GM21360 (cell line): Measurements from ENCODE around the gene HOXA2.

Experiments used
- ATAC-seq: cut with Tn5 transposase; IDR thresholded peaks from one replicate; pipeline ENCODE4 v1.9.1; 2021; ENCODE audit warnings: mild to moderate bottlenecking, moderate library complexity; ENCODE audit not compliant: unreplicated experiment

The HOXA2 gene

GRCh38 chr7:27100694-27101170, 1.8 kb downstream of the HOXA2 start:
- ATAC-seq: no peak

DNA sequence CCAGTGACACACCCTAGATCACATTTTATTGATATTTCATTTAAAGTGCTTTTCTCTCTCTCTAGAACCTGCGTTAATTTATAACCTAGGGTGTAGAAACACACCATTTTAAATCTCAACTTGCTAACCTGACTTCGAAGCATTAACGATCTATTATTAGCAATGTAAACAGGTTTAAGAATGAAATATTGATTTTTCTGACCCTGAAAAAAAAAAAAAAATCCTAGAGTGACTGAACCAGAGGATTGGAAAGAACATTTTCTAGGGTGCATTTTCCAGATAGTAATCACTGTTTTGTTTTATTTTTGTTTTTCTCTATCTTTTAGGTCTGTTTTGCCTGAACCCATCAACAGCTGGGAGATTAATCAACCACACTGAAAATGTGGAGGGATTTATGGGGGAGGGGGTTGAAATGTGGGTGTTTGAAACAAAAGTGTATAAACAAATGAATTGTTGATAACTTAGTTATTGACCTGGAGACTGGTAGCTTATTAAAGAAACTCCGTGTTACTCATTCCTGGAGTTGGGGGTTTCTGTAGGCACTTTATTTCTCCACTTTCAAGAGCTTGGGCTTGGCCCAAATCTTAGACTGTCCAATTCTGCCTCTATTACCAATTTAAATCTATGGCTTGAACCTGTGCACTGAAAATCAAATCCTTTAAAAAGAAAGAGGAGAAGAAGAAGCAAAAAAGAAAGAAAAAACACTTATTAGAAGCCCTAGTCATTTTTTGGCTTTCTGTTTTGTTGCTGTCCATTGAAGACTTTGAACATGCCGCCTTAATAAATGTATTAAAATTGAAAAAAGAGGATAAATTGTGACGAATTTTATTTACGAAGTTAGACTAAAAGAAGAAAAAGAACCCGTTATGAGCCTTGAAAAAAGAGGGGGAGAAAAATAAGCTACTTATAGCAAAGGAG, 2.8 kb downstream of the HOXA2 start:
- no peak for ATAC-seq

- ATAC-seq: no peak
Observed at GRCh38 chr7:27098578-27099451, 3.7 kb downstream of the HOXA2 start.

GRCh38 chr7:27097686-27098577, 4.6 kb downstream of the HOXA2 start:
- ATAC-seq: no peak

DNA sequence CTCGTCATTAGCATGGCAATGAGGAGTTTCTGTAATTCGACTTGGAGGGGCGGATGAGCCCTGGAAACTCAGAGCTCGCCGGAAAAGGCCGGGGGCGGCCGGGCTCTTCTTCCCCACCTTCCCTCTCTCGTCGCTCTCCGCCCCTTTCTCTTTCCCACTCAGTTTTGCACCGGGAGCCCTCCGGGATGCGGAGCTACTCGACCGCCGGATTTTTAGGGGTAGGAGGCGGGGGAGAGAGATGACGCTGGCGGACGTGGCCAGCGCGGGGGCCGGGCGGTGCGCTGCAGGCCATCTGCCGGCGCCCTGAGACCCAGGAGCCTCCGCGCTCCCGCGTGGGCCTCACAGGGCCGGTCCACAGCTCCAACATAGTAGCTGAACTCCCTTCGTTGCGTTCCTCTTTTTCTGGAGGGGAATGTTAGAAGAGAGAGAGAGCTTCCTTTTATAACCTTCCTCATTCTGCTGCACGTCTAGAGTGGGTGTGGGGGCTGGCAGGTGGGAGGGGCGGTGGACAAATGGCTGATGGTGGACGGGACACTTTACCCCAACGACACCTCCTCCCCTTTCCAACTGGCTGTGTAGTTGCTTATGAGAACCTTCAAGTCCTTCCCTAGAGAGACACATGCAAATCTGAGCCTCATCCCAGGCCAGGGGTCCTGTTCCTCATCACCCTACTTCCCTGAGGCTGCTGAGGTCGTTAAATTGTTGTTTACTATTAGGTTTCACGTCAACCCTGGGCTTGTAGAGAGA, 5.5 kb downstream of the HOXA2 start:
- ATAC-seq: no peak

GRCh38 chr7:27095897-27096767, 6.4 kb downstream of the HOXA2 start, which contains the start of gene HOXA1:
Gene HOXA1 (minus strand): TSS chr7:27096000. CDS start chr7:27095912, 88 bp downstream.
- peak; percentile 87 for ATAC-seq

GRCh38 chr7:27095050-27095896, 7.2 kb downstream of the HOXA2 start:
- peak; percentile 18 for ATAC-seq

DNA sequence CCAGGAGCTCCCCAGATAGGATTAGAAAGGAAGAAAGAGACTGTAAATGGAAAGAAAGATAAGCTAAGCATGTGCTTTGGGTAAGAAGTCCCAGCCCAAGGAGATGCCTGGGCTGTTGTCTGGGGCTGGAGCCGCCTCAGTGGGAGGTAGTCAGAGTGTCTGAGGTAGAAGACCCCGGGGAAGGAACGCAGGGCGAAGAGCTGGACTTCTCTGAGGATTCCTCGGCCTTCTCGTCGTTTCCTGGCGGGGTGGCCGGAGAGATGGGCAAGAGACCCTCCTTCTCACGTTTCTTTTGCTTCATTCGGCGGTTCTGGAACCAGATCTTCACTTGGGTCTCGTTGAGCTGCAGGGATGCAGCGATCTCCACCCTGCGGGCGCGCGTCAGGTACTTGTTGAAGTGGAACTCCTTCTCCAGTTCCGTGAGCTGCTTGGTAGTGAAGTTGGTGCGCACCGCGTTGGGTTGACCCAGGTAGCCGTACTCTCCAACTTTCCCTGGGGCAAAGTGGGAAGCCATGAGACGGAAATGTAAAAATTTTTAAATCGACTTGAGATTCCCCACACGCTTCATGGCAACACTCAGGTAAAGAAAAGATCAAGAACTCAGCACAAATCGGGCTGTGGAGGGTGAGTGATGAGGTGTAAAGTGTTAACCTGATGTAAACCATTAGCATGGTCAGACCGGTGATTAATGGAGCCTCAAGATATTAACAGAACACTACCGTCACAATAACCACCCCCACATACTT, 8.0 kb downstream of the HOXA2 start:
- ATAC-seq: no peak

- ATAC-seq: no peak
Observed at GRCh38 chr7:27093184-27093895, 9.1 kb downstream of the HOXA2 start.

- ATAC-seq: no peak
Observed at GRCh38 chr7:27092819-27093110, 9.7 kb downstream of the HOXA2 start.

DNA sequence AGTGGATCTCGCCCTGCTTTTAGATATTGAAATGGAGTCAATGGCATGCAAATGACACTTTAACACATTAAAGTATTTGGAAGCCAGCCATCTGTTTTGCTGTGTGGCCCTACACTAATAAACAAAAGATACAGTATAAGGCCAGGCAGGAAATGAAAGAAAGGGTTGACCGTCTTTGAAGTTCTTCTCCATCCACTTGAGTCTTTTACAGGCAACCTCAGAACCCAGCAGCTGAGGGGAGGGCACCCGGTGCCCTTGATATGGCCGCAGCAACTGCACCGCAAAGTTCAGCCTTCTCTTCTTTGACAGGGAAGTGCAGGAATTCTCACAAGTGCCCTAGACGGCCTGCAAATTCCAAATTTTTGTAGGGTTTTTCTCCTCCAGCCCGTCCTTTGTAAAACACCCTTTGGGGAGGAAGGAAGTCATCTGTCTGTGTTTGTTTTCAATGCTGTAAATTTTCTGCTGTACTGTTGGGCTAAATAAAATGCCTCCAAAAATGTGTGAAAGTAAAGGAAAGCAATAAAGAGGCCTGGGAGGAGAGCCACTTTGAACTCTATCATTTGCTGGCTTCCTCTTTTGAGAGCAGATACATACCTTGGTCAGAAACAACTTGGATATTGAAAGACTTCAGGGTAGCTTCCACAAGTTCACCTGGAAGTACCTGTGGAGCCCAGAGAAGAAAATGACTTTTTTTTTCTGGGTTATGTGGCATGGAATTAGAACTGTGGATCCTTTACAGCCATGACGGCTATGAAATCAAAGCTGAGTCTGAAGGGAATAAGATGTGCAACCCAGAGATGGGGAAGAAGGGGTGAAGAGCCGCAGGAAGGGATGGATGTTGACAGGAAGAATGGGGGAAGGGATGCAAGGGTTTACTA, 10.3 kb downstream of the HOXA2 start:
- no peak for ATAC-seq

GRCh38 chr7:27091105-27091504, 11.4 kb downstream of the HOXA2 start:
- no peak for ATAC-seq

- ATAC-seq: no peak
Observed at GRCh38 chr7:27088002-27088922, 14.2 kb downstream of the HOXA2 start.

- ATAC-seq: no peak
Observed at GRCh38 chr7:27083646-27084045, 18.8 kb downstream of the HOXA2 start.

- ATAC-seq: no peak
Observed at GRCh38 chr7:27082171-27082570, 20.3 kb downstream of the HOXA2 start.
